ENCODE results near the gene NSD2. TPM values are rescaled to one million over a fixed set of nuclear protein-coding genes. Genes with fewer than 3 reads are reported as not detected.

The NSD2 gene
- total and polyA plus RNA-seq, 9 of the 15 experiments (the other 6 are each of a cell fraction or from before 2014, with no cell fraction given) = 6.4 to 126 (median 58.8) TPM

- peak; percentile 18 for TF ChIP-seq RBM25 (IDR thresholded peaks at IDR 0.05; ENCODE audit: low read depth, low read length, severe bottlenecking)
- no peak for TF ChIP-seq MIER1 (IDR thresholded peaks at IDR 0.05; ENCODE audit: low read depth)
- TF ChIP-seq ZNF717 (CRISPR knock-in tag; IDR thresholded peaks at IDR 0.05) = no peak
- TF ChIP-seq KAT8 (IDR thresholded peaks at IDR 0.05; ENCODE audit: low read depth) = no peak
- TF ChIP-seq ZNF121 (CRISPR knock-in tag; conservative IDR thresholded peaks at IDR 0.05) = no peak
- TF ChIP-seq ZNF274 (IDR thresholded peaks at IDR 0.05; ENCODE audit: borderline replicate concordance, low read depth, low read length) = no peak
- no peak; the same call in 1 of the 2 replicates for TF ChIP-seq RBFOX2 (IDR thresholded peaks at IDR 0.05; ENCODE audit: low read depth, low read length)
- no peak for TF ChIP-seq ARID3B (CRISPR knock-in tag; IDR thresholded peaks at IDR 0.05; ENCODE audit: borderline replicate concordance)
- no peak for TF ChIP-seq MAFG (tag; conservative IDR thresholded peaks at IDR 0.05)
- no peak for TF ChIP-seq NCOA1 (IDR thresholded peaks at IDR 0.05; ENCODE audit: low read depth)
- no peak for TF ChIP-seq NRF1 (conservative IDR thresholded peaks at IDR 0.05 in 1 of 2, IDR thresholded peaks at IDR 0.05 in 1 of 2)
- no peak for TF ChIP-seq SRSF7 (optimal IDR thresholded peaks at IDR 0.05; ENCODE audit: low read depth, low read length)
- TF ChIP-seq ZNF512 (tag; IDR thresholded peaks at IDR 0.05) = no peak
- no peak for TF ChIP-seq ZNF444 (CRISPR knock-in tag; IDR thresholded peaks at IDR 0.05)
- no peak for TF ChIP-seq STAT5B (CRISPR knock-in tag; IDR thresholded peaks at IDR 0.05)
- TF ChIP-seq PML (IDR thresholded peaks at IDR 0.05; ENCODE audit: low read length) = no peak
- no peak for TF ChIP-seq AFF4 (CRISPR knock-in tag; IDR thresholded peaks at IDR 0.05)
- no peak for TF ChIP-seq ETV5 (CRISPR knock-in tag; IDR thresholded peaks at IDR 0.05; ENCODE audit: low read depth)
- no peak for TF ChIP-seq GATAD2B (IDR thresholded peaks at IDR 0.05; ENCODE audit: borderline replicate concordance)
- no peak for TF ChIP-seq KDM1A (IDR thresholded peaks at IDR 0.05)
- peak; percentile 77 for TF ChIP-seq VEZF1 (CRISPR knock-in tag; IDR thresholded peaks at IDR 0.05)
- no peak for TF ChIP-seq ZFP36 (IDR thresholded peaks at IDR 0.05; ENCODE audit: low read depth, low read length, partially characterized antibody)
Measured at GRCh38 chr4:1871471-1872021, 353 bp downstream of the NSD2 start (continued).

Measured in K562 (cell line).